ENCODE results near the gene CDKN2AIP.
"Not testable (repeated sequence)": the region's sequence is repeated elsewhere in the genome, so short reads cannot be mapped to it uniquely, and the experiment has no call there.

The CDKN2AIP gene

GRCh38 chr4:183413234-183414200, 30.9 kb upstream of the CDKN2AIP start:
- DNase-seq (ENCODE audit: low read depth, low spot score), result no peak

- DNase-seq (ENCODE audit: low read depth, low spot score), result no peak
These were observed 27.3 kb upstream of the CDKN2AIP start for GRCh38 chr4:183416879-183417755.

GRCh38 chr4:183422962-183423631, 21.3 kb upstream of the CDKN2AIP start:
- DNase-seq (ENCODE audit: low read depth, low spot score), result no peak

GRCh38 chr4:183424109-183424744, 20.2 kb upstream of the CDKN2AIP start:
- DNase-seq (ENCODE audit: low read depth, low spot score), result no peak

- DNase-seq (ENCODE audit: low read depth, low spot score), result no peak
These were observed 17.9 kb upstream of the CDKN2AIP start for GRCh38 chr4:183426507-183426906.

GRCh38 chr4:183429489-183429888, 14.9 kb upstream of the CDKN2AIP start:
- DNase-seq (ENCODE audit: low read depth, low spot score), result no peak

- DNase-seq (ENCODE audit: low read depth, low spot score), result no peak
These were observed 14.0 kb upstream of the CDKN2AIP start for GRCh38 chr4:183430317-183430993.

GRCh38 chr4:183430994-183431347, 13.5 kb upstream of the CDKN2AIP start:
- DNase-seq (ENCODE audit: low read depth, low spot score), result no peak

- DNase-seq (ENCODE audit: low read depth, low spot score), result no peak
These were observed 12.8 kb upstream of the CDKN2AIP start for GRCh38 chr4:183431614-183432013.

- DNase-seq (ENCODE audit: low read depth, low spot score), result not testable (repeated sequence)
These were observed 11.3 kb upstream of the CDKN2AIP start for GRCh38 chr4:183433183-183433582.

- DNase-seq (ENCODE audit: low read depth, low spot score), result no peak
These were observed 10.2 kb upstream of the CDKN2AIP start for GRCh38 chr4:183434264-183434663.

- DNase-seq (ENCODE audit: low read depth, low spot score), result no peak
These were observed 9.7 kb upstream of the CDKN2AIP start for GRCh38 chr4:183434666-183435190.

GRCh38 chr4:183435803-183436202, 8.6 kb upstream of the CDKN2AIP start:
- DNase-seq (ENCODE audit: low read depth, low spot score), result no peak

- no peak for DNase-seq (ENCODE audit: low read depth, low spot score)
These were observed 8.0 kb upstream of the CDKN2AIP start for GRCh38 chr4:183436417-183436816.

GRCh38 chr4:183437452-183437851, 7.0 kb upstream of the CDKN2AIP start:
- DNase-seq (ENCODE audit: low read depth, low spot score), result no peak

GRCh38 chr4:183438458-183439113, 5.8 kb upstream of the CDKN2AIP start:
- no peak for DNase-seq (ENCODE audit: low read depth, low spot score)

- no peak for DNase-seq (ENCODE audit: low read depth, low spot score)
These were observed 3.2 kb upstream of the CDKN2AIP start for GRCh38 chr4:183441276-183441675.

GRCh38 chr4:183443655-183444213, 702 bp upstream of the CDKN2AIP start:
- DNase-seq (ENCODE audit: low read depth, low spot score), result no peak

GRCh38 chr4:183445097-183445428, 627 bp downstream of the CDKN2AIP start:
- DNase-seq (ENCODE audit: low read depth, low spot score), result no peak

GRCh38 chr4:183447646-183448045, 3.2 kb downstream of the CDKN2AIP start:
- no peak for DNase-seq (ENCODE audit: low read depth, low spot score)

Data from iPS DF 19.7 (cell line).